ENCODE results near the gene POLR1A.

The POLR1A gene

GRCh38 chr2:86019121-86019520 lies 86.6 kb downstream of the POLR1A start:
- no peak for DNase-seq

GRCh38 chr2:86017901-86018896 lies 87.5 kb downstream of the POLR1A start:
- DNase-seq = no peak

GRCh38 chr2:86016581-86016980 lies 89.1 kb downstream of the POLR1A start:
- DNase-seq = no peak

- DNase-seq = no peak
These were observed 90.0 kb downstream of the POLR1A start for GRCh38 chr2:86015699-86016098.

- no peak for DNase-seq
These were observed 90.7 kb downstream of the POLR1A start for GRCh38 chr2:86015006-86015405.

GRCh38 chr2:86014493-86014892 lies 91.2 kb downstream of the POLR1A start:
- DNase-seq = no peak

- no peak for DNase-seq
These were observed 93.5 kb downstream of the POLR1A start for GRCh38 chr2:86012007-86012712.

- DNase-seq = no peak
These were observed 94.2 kb downstream of the POLR1A start for GRCh38 chr2:86011449-86011941.

- DNase-seq = no peak
These were observed 95.6 kb downstream of the POLR1A start for GRCh38 chr2:86010083-86010482.

- no peak for DNase-seq
These were observed 99.2 kb downstream of the POLR1A start for GRCh38 chr2:86006524-86006923.

- DNase-seq = no peak
These were observed 101.7 kb downstream of the POLR1A start for GRCh38 chr2:86003967-86004366.

- no peak for DNase-seq
These were observed 102.6 kb downstream of the POLR1A start for GRCh38 chr2:86003104-86003503.

- DNase-seq = no peak
These were observed 103.3 kb downstream of the POLR1A start for GRCh38 chr2:86002375-86002774.

GRCh38 chr2:86001326-86001725 lies 104.4 kb downstream of the POLR1A start:
- no peak for DNase-seq

- DNase-seq = no peak
These were observed 104.8 kb downstream of the POLR1A start for GRCh38 chr2:86000938-86001312.

- DNase-seq = no peak
These were observed 105.4 kb downstream of the POLR1A start for GRCh38 chr2:86000131-86000937.

- DNase-seq = peak; percentile 76
These were observed 106.4 kb downstream of the POLR1A start for GRCh38 chr2:85999061-85999831.

GRCh38 chr2:85998071-85998991 lies 107.4 kb downstream of the POLR1A start:
- DNase-seq = no peak

GRCh38 chr2:85997017-85997970 lies 108.4 kb downstream of the POLR1A start:
- no peak for DNase-seq

- DNase-seq = no peak
These were observed 109.1 kb downstream of the POLR1A start for GRCh38 chr2:85996591-85996990.

Measured in activated CD4-positive, alpha-beta T cell treated with anti-CD3 and anti-CD28 coated beads, Interleukin-2, Interleukin-6, amounts not matched to agents 100 ng/mL and 50 ng/mL, durations not matched to agents 16 hours and 8 hours (primary cell).